Measurements from ENCODE around the gene PRCD.
"Not testable (repeated sequence)": the region's sequence is repeated elsewhere in the genome, so short reads cannot be mapped to it uniquely, and the experiment has no call there.

The PRCD gene

GRCh38 chr17:76528528-76529223 is 11.2 kb upstream of the PRCD start:
- no peak for DNase-seq

GRCh38 chr17:76529224-76530094 is 10.4 kb upstream of the PRCD start:
- DNase-seq, result peak in 1 of 2 experiments; percentile 64

- DNase-seq, result peak in 1 of 2 experiments; percentile 32
These were observed 9.6 kb upstream of the PRCD start for GRCh38 chr17:76530095-76530723.

- no peak for DNase-seq
These were observed 8.9 kb upstream of the PRCD start for GRCh38 chr17:76530811-76531485.

GRCh38 chr17:76531486-76532038 is 8.3 kb upstream of the PRCD start:
- DNase-seq, result no peak

- no peak for DNase-seq
These were observed 7.7 kb upstream of the PRCD start for GRCh38 chr17:76532072-76532651.

GRCh38 chr17:76533640-76534359 is 6.0 kb upstream of the PRCD start:
- not testable (repeated sequence) for DNase-seq

- DNase-seq, result no peak
These were observed 4.8 kb upstream of the PRCD start for GRCh38 chr17:76534831-76535732.

- DNase-seq, result no peak
These were observed 3.9 kb upstream of the PRCD start for GRCh38 chr17:76535788-76536510.

GRCh38 chr17:76536511-76537287 is 3.1 kb upstream of the PRCD start:
- DNase-seq, result no peak

GRCh38 chr17:76537288-76537577 is 2.6 kb upstream of the PRCD start:
- no peak for DNase-seq

GRCh38 chr17:76537578-76538280 is 2.1 kb upstream of the PRCD start, which contains the start of gene CYGB:
Gene CYGB, minus strand, starts transcription at chr17:76537709. Its CDS starts 167 bp downstream, at chr17:76537542.
- DNase-seq, result no peak

- no peak for DNase-seq
These were observed 1.4 kb upstream of the PRCD start for GRCh38 chr17:76538281-76538931.

GRCh38 chr17:76538941-76539570 is 788 bp upstream of the PRCD start:
- no peak for DNase-seq

- peak; percentile 100 for DNase-seq
These were observed 797 bp downstream of the PRCD start for GRCh38 chr17:76540381-76541300.

GRCh38 chr17:76541739-76542454 is 2.1 kb downstream of the PRCD start:
- no peak for DNase-seq

Data from NCI-H524 (cell line).